Activated CD4-positive, alpha-beta T cell treated with anti-CD3 and anti-CD28 coated beads for 4 hours (primary cell): Measurements from ENCODE around the gene TMEM250.
"Not testable (repeated sequence)": the region's sequence is repeated elsewhere in the genome, so short reads cannot be mapped to it uniquely, and the experiment has no call there.

ENCODE experiments used
- DNase-seq, 2 donors: peaks; one replicate each; pipeline ENCODE4 v3.0.0-alpha.2; 2020

TMEM250 gene, protein sequence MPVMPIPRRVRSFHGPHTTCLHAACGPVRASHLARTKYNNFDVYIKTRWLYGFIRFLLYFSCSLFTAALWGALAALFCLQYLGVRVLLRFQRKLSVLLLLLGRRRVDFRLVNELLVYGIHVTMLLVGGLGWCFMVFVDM

GRCh38 chr9:136118320-136119060 is at the start of gene TMEM250:
Gene TMEM250 (minus strand): TSS chr9:136118875. CDS start chr9:136116900, 1,975 bp downstream.
- DNase-seq = peak; percentile 95 to 97

DNA sequence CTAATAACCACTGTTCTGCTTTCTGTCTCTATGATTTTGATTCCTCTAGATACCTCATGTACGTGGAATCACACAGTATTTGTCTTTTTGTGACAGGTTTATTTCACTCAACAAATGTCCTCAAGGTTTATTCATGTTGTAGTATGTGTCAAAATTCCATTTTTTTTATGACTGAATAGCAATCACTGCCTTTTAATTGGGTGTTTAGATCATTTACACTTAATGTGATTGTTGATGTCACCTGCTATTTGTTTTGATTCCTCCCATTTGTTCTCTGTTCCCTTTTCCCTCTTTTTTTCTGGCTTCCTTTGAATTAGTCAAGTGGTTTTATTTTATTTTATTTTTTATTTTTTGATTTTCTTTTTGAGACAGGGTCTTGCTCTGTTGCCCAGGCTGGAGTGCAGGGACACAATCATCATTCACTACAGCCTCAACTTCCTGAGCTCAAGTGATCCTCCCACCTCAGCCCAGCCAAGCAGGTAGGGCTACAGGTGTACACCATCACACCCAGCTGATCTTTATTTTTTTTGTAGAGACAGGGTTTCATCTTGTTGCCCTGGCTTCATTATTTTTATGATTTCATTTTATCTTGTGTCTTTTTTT is 44.7 kb upstream of the TMEM250 start:
- no peak for DNase-seq

GRCh38 chr9:136160995-136161610 is 42.4 kb upstream of the TMEM250 start:
- no peak for DNase-seq

GRCh38 chr9:136160381-136160841 is 41.7 kb upstream of the TMEM250 start:
- DNase-seq = no peak

- DNase-seq = no peak
These were observed 41.2 kb upstream of the TMEM250 start for GRCh38 chr9:136159851-136160250.

- DNase-seq = no peak
These were observed 39.0 kb upstream of the TMEM250 start for GRCh38 chr9:136157477-136158265.

DNA sequence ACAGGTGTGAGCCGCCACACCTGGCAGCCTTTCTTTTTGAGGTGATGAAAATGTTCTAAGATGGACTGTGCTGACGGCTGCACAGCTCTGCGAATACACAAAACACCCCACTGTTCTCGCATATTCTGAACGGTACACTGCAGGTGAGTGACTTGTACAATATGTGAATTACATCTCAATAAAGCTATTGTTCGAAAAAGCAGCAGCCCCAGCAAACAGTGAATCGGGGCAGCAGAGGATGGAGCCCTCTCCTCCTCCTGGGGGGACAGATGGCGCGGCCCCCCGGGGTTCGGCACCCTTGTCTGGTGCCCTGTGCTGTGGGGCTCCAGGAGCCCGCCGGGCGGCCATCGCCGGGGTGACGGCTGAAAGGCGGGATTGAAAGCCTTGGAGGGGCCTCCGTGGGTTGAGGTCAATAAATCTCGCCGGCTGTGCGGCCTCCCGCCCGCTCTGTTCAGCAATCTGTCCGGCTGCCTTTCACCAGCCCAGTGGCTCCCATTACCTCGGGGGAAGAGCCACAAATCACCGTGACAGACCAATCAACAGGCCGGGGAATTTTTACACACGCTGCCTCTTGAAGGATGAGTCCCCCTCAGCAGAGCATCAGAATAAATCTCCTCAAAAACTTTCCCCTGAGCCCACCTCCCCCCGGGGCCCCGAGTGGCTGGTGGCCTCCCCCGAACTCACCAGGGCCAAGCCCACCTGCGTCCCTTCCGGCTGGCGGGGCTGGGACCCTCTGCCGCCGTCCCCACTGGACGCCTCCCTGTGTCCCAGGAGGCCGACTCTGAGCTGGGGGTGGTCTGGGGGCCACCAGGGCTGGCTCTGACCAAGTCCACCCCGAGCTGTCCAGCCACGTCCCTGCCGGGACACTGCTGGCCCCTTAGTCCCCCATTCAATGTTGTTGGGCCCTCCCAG is 37.8 kb upstream of the TMEM250 start:
- DNase-seq = no peak

DNA sequence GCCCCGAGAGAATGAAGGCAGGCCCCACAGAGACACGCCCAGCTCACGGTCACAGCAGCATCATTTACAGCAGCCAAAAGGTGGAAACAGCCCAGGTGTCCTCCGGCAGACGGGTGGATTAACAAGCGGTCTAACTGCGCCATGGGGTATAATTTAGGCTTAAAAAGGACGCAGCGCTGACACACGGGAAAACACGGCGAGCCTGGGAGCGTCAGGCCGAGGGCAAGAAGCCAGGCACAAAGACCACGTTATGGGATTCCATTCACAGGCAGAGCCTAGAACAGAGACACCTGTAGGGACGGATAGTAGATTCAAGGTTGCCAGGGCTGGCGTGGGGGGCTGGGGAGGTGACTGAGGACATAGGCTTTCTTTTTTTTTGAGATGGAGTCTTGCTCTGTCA is 36.9 kb upstream of the TMEM250 start:
- no peak for DNase-seq

DNA sequence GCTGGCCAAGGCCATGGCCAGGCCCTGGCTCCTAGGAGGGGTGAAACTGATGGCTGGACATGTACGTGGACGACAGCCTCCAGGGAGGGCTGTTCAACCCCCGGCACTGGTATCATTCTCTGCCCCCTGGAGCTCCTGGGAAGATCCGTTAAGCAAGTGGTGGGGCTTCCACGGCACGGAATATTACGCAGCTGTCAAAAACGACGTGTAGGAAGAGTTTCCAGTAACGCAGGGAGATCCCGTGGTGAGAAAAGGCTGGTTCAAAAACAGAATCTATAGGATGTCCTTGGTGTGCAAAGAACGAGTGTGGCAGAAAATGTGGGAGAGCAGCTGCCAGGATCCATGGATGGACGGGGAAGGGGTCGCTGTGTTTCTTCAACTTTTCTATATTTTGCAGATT is 36.3 kb upstream of the TMEM250 start:
- no peak for DNase-seq

DNA sequence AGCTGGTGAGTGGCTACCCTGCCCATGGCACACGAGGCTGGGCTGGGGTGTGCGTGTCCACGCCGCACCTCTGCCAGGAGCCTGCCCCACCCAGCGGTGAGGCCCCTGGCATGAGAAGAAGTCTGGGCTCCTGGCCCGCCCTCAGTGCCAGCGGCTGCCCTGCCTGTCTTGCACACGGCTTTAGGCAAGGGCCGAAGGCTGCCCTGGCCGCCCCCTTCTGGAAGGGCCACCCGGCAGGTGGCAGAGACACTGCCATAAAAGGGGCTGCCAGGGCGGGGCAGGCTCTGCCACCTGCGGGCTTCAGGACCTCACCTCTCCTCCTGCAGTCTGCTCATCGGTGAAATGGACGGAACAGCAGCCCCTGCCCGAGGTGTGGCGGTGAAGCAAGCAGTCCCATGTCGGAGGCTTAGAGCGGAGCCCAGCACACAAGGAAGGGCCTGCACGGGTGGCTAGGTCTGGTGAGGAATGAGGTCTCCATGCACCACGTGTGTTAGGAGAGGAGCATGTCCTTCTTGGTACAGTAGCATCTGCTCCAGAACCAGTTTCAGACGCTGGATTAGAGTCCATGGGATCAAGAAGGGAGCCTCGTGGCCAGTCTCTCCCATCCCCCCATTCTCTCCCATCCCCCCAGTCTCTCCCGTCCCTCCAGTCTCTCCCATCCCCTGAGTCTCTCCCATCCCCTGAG is 34.8 kb upstream of the TMEM250 start:
- no peak for DNase-seq

GRCh38 chr9:136152931-136153330 is 34.3 kb upstream of the TMEM250 start:
- DNase-seq = no peak

- DNase-seq = no peak
These were observed 33.8 kb upstream of the TMEM250 start for GRCh38 chr9:136152543-136152866.

DNA sequence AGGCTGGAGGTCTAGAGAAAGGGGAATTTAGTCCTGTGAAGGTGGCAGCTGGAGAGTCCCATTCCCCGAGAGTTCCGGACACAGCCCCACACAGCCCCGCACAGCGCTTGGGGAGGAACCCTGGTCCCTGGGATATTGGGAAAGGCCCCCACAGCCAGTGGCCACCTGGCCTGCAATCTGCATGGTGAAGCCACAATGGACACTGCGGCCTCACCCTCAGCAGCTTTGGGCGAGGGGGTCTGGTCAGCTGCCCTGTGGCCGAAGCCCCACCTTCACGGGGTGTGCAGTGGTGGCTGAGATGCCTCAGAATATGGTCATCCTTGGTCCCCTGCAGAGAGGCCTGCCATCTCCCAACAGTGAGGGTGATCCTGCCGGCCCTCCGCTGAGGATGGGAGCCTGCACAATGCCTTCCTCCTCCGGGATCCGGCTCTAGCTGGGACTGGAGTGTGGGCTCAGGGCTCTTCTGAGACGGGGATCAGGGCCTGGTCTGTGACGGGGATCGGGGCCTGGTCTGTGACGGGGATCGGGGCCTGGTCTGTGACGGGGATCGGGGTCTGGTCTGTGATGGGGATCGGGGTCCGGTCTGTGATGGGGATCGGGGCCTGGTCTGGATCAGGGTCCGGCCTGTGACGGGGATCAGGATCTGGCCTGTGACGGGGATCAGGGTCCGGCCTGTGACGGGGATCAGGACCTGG is 33.3 kb upstream of the TMEM250 start:
- DNase-seq = no peak

GRCh38 chr9:136151214-136151804 is 32.6 kb upstream of the TMEM250 start:
- DNase-seq = no peak

DNA sequence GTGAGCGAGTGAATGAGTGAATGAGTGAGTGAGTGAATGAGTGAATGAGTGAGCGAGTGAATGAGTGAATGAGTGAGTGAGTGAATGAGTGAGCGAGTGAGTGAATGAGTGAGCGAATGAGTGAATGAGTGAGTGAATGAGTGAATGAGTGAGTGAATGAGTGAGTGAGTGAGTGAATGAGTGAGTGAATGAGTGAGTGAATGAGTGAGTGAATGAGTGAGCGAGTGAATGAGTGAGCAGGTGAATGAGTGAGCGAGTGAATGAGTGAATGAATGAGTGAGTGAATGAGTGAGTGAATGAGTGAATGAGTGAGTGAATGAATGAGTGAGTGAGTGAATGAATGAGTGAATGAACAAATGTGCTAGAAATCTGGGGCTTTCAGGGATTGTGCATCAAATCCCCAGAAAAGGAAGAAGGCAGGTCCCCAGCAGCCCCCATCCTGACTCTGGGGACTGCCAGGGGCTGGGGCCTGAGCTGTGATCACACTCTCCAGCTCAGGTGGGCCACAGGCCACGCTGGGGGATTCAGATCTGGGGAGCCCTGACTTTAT is 32.1 kb upstream of the TMEM250 start:
- not testable (repeated sequence) for DNase-seq

DNA sequence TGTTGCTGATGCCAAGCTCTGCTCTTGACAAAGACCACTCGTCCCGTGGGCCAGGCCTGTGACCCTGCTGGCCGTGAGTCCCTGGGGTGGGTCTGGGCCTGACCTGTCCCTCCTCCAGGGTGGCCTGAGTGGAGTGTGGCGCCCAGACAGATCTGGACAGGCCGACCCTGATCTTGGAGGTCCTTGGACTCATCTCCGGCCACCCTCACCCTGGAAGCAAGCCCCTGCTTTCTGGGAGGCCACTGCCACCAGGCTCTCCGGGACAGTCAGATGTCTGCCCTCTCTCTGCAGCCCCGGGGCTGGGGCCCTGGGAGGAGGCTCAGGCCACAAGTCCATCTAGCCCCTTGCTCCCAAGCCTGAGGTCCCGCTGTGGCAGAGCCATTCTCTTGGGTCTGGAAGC is 31.2 kb upstream of the TMEM250 start:
- no peak for DNase-seq

DNA sequence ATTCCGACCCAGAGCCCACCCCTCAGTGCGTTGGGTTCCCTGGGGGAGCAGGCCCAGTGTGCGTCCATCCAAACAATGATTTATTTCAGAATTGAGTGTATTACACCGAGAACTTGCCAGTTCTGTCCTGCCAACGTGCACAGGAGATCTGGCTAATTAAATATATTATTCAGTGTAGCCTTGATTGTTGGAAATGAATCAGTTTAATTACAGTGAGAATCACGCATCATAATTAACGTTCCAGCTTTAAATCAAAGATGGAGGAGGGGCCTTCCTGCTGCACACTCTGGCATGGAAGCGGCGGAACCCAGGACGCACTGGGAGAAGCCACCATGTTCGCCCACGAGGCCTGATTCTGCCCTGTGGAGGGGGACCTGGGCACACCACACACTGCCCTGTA is 30.7 kb upstream of the TMEM250 start:
- no peak for DNase-seq

- no peak for DNase-seq
These were observed 30.1 kb upstream of the TMEM250 start for GRCh38 chr9:136148766-136149165.

DNA sequence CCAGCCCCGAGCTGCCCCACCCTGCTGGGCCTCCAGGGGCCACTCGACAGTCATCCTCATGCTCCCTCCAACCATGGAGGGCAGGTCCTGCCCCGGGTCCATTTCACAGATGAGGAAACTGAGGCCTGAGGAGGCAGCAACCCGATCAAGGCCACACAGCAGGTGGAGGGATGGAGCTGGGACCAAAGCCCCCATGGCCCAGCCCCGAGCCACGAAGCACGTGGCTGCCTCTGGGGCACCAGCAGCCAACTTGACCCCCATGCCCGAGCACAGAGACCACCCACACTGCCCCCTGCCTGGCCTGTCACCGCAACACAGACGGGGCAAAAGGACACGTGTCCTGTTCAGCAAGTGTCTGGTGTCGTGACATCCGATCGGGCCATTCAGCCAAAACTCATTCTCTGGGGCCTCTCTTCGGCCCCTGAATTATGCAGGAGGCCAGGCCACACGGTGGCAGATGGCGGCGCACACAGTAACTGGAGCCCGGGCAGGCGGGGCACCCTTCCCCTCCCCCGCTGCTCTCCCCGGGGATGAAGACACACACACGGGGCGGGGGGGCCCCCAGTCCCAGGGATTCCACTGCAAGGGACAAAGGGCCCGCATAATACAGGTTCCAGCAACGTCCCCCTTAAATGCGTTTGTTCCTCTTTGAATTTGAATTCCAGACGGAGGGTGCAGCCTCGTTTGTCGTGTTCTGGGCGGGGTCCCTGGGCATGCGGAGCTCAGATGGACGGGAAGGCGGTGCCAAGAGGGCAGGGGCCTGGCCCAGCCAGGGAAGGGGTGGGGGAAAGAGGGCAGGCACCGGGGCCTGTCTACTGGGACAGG is 29.4 kb upstream of the TMEM250 start:
- DNase-seq = no peak
